Activated naive CD4-positive, alpha-beta T cell treated with anti-CD3 and anti-CD28 coated beads, Interleukin-2, amount 50 U/mL, for 24 hours (primary cell): ENCODE results near the gene DNAJC17.

Experiments used
- H3K27ac Mint-ChIP-seq: one replicate; pipeline ENCODE4 v1.8.0; 2021; ENCODE audit warnings: mild to moderate bottlenecking, mixed read lengths
- H3K27me3 Mint-ChIP-seq: one replicate; pipeline ENCODE4 v1.8.0; 2021; ENCODE audit warnings: mixed read lengths
- H3K36me3 Mint-ChIP-seq: one replicate; pipeline ENCODE4 v1.8.0; 2021; ENCODE audit warnings: mixed read lengths
- H3K4me1 Mint-ChIP-seq: one replicate; pipeline ENCODE4 v1.8.0; 2021; ENCODE audit warnings: mixed read lengths
- H3K4me3 Mint-ChIP-seq: one replicate; pipeline ENCODE4 v1.8.0; 2021; ENCODE audit warnings: mild to moderate bottlenecking, mixed read lengths
- H3K9me3 Mint-ChIP-seq: one replicate; pipeline ENCODE4 v1.8.0; 2021; ENCODE audit warnings: mixed read lengths

Gene DNAJC17

DNA sequence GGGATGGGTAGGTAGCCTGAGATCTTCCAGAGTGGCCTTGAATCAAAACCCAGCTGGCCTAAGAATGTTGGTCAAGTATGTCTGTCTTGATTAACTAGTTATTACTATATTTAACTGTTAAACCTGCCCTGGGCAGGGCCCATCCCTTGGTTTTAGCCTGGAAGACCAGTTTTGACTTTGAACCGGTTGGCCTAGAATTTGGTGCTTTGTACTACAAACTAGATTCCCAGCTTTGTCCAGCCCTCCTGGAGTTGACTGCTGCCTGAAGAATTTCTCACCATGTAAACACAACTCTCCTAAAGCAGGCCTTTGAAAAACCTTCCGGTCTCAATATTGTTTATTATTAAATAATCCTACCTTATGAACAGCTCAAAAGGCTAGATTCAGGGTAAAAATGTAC, 21.5 kb downstream of the DNAJC17 start:
- Mint-ChIP-seq H3K4me1 (peaks cover 28% of the 10 kb centered on the region), H3K27me3 (no peaks in the 10 kb centered on the region), H3K4me3 (no peak overlapping the region), H3K9me3 (no peaks in the 10 kb centered on the region), H3K36me3 (peaks cover 2% of the 10 kb centered on the region), H3K27ac (no peak overlapping the region)

DNA sequence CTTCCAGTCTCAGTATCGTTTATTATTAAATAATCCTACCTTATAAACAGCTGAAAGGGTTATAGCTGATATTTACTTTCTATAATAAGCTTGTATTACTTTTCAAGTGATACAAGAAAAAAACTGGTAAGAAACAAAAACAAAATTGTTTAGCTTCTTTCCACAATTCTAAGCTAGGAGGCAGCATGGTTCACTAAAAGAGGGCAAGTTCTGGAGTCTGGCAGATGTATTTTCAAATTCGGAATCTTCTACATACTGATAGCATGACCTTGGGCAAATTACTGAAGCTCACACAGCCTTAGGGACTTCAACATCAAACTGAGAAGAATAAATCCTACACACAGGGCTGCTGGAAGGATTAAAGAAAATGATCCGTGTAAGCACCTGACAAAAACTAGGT, 22.1 kb downstream of the DNAJC17 start:
- peaks cover 28% of the 10 kb centered on the region for H3K4me1 Mint-ChIP-seq
- no peak overlapping the region for H3K4me3 Mint-ChIP-seq
- no peaks in the 10 kb centered on the region for H3K9me3 Mint-ChIP-seq
- peaks cover 2% of the 10 kb centered on the region for H3K36me3 Mint-ChIP-seq
- H3K27ac Mint-ChIP-seq: no peak overlapping the region
- H3K27me3 Mint-ChIP-seq: no peaks in the 10 kb centered on the region

DNA sequence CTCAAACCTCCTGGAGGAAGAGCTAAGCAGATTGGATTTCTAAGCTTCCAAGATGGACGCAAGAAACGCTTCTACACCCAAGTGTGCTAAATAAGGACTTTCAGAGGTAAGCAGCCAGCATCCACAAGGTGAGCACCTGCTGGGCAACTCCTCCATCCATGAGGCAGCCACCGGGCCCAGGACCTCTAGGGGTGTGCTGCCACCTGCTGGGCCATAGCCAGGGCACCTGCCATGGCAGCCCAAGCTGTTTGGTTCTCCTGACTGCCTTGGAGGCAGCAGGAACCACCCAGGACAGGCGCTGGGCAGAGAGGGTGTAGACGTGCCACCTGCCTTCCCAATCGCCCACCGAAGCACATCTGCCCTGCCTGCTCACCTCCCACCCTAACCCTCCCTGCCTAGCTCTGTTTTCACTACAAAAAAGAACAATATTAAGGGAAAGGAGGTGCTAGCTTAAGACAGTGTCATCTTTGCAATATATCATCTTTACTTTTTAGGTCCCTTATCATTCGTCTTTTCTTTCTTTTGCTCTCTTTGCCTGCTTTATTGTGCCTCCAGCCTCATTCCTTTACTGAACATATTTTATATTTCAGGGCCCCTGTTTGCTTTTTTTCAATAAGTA, 24.6 kb downstream of the DNAJC17 start:
- H3K36me3 Mint-ChIP-seq: peaks cover 7% of the 10 kb centered on the region
- H3K27me3 Mint-ChIP-seq: no peaks in the 10 kb centered on the region
- H3K9me3 Mint-ChIP-seq: no peaks in the 10 kb centered on the region
- no peak overlapping the region for H3K27ac Mint-ChIP-seq
- no peak overlapping the region for H3K4me3 Mint-ChIP-seq
- peaks cover 16% of the 10 kb centered on the region for H3K4me1 Mint-ChIP-seq

DNA sequence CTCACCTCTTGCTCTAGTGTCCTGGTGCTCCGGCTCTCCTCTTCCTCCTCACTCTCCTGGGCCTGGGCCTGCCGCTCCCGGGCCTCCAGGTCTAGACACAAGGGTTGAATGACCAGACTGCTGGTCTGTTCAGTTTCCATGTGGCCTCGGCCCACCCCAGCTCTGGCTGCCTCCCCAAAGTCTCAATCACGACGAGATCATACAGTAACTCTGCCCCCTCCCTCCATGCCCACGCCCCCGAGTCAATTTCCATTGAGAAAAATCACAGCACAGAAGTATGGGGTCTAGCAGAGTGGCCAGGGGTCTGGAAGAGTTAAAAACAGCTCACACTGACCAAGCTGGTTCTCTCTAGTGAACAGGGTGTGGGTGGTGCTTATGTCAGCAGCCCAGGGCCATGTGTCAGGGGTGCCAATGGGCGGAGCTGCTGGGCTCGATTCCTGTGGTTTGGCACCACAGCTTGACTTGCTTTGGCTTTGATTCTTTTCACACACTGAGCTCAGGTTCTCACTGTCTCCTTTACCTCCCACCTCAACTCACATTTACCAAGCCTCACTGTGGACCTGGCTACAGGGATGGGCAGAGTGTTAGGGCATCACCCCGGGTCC, 30.6 kb downstream of the DNAJC17 start:
- Mint-ChIP-seq H3K27ac (peak overlapping the region; percentile 51), H3K4me3 (peak overlapping the region; percentile 52), H3K27me3 (no peaks in the 10 kb centered on the region), H3K9me3 (no peaks in the 10 kb centered on the region), H3K36me3 (peaks cover 8% of the 10 kb centered on the region), H3K4me1 (peaks cover 7% of the 10 kb centered on the region)

DNA sequence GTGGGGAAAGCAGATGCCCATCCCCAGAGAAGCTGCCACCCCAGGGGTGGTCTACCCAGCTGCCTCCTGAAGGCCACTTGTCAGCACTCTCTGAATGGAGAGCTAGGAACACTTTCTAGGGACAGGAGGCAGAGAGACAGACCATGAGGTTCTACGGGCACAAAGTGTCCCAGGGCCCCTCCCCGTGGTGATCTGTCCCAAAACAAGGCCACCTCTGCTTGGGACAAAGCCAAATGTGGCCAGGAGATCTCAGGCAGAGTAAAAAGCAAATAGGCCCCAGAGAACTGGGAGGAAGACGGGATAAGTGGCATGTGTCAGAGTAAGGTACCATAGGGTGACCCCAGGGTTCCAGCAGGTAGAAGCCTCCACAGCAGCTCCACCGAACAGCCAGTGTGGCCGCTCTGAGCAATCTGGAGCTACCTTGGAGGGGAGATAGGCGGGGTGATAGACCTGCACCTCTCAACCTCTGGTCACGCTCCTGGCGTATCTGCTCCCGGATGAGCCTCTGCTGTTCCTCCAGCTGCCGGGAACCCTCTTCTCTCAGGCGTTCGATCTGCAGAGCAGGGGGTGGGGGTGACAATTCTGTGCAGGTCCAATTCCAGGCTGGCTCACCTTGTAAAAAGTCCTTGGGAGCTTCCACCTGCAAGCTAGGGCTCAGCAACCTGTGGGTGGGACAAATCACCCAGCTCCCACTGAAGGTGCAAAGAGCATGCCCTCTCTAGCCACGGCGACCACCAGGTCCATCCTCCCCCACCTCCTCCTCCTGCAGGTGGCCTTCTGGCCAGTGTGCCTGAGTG, 31.3 kb downstream of the DNAJC17 start:
- no peak overlapping the region for H3K27ac Mint-ChIP-seq
- H3K36me3 Mint-ChIP-seq: peaks cover 8% of the 10 kb centered on the region
- H3K4me3 Mint-ChIP-seq: no peak overlapping the region
- peaks cover 11% of the 10 kb centered on the region for H3K4me1 Mint-ChIP-seq
- no peaks in the 10 kb centered on the region for H3K27me3 Mint-ChIP-seq
- H3K9me3 Mint-ChIP-seq: no peaks in the 10 kb centered on the region

DNA sequence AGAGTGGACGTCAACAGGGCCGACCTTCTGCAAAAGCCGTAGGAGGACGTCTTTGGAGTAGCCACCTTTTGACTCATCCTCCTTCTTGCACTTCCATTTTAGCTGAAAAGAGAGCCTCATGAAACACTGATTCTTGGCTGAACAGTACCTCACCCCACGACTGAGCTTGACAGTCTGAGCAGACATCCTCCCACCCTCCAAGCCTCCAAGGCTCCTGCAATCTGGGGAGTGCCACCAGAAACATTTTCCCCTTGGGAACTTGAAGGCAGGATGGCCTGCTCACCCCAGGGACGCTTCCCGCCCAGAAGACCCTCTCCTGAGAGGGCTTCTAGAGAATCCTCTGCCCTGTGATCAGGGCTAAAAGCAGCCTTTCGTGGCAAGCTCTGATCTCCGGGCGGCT, 32.3 kb downstream of the DNAJC17 start:
- Mint-ChIP-seq H3K27me3 (no peaks in the 10 kb centered on the region), H3K4me3 (no peak overlapping the region), H3K36me3 (peaks cover 8% of the 10 kb centered on the region)

DNA sequence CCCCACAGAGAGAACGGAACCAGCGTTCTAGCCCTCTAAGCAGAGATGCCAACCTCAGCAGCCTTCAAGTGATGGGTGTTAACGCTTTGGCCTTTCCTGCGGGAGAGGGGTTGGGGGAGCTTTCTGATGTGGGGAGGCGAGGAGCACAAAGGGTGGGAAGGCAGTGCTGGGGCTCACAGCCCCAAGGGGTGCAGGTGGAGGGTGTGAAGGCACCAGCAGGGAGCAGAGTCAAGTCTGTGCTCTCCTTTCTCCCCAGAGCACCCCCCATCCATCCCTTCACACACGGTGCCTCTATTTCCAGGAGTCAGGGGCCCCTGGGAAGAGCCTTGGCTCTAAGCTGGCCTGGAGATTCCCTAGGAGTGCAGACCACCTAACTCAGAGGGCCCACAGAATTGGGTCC, 33.4 kb downstream of the DNAJC17 start:
- H3K4me3 Mint-ChIP-seq: no peak overlapping the region
- no peak overlapping the region for H3K27ac Mint-ChIP-seq
- no peaks in the 10 kb centered on the region for H3K27me3 Mint-ChIP-seq
- H3K4me1 Mint-ChIP-seq: peaks cover 28% of the 10 kb centered on the region
- peaks cover 3% of the 10 kb centered on the region for H3K36me3 Mint-ChIP-seq
- no peaks in the 10 kb centered on the region for H3K9me3 Mint-ChIP-seq

More for the DNA sequence above, 32.3 kb downstream of the DNAJC17 start:
- H3K27ac Mint-ChIP-seq: no peak overlapping the region
- H3K4me1 Mint-ChIP-seq: peaks cover 17% of the 10 kb centered on the region
- H3K9me3 Mint-ChIP-seq: no peaks in the 10 kb centered on the region

DNA sequence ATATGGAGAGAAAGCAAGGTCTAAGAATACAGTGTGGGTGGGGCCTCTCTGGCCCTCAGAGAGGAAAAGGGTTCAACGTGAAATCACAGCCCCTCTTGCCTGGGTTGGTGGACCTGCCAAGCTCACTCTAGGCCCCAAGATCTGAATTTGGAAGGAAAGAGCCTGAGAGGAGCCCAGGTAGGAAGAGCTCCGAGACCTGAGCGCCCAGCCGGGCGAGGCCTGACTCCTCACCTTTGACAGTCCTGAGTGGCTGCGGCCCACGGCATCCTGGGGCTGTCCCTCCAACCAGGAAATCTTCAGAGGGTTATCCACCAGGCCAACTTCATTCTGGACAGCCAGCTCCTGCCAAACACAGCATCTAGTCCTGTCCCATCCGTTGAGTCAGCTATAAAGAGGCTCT, 33.8 kb downstream of the DNAJC17 start:
- H3K36me3 Mint-ChIP-seq: peaks cover 3% of the 10 kb centered on the region
- H3K27me3 Mint-ChIP-seq: no peaks in the 10 kb centered on the region
- H3K27ac Mint-ChIP-seq: no peak overlapping the region
- no peaks in the 10 kb centered on the region for H3K9me3 Mint-ChIP-seq
- peaks cover 32% of the 10 kb centered on the region for H3K4me1 Mint-ChIP-seq
- H3K4me3 Mint-ChIP-seq: no peak overlapping the region

DNA sequence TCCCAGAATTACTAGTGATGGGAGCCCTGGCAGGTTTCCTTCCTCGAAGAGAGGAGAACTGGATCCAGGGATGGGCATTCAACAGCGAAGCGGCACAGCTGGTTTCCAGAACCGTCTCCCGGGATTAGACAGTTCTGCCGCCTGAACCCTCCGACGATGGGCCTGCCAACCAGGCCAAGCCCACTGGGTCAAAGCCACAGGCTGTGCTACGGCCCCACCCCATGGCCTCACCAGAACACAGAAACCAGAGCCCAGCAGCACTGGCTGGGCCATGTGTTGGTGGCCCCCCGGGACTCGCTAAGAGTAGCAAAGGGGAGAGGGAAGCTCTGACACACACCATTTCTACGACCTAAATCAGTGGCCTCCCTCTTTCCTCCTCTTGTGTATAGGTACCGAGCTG, 35.3 kb downstream of the DNAJC17 start:
- Mint-ChIP-seq H3K36me3 (peaks cover 3% of the 10 kb centered on the region), H3K27me3 (no peaks in the 10 kb centered on the region), H3K4me3 (no peak overlapping the region), H3K4me1 (peaks cover 35% of the 10 kb centered on the region), H3K27ac (no peak overlapping the region), H3K9me3 (no peaks in the 10 kb centered on the region)

DNA sequence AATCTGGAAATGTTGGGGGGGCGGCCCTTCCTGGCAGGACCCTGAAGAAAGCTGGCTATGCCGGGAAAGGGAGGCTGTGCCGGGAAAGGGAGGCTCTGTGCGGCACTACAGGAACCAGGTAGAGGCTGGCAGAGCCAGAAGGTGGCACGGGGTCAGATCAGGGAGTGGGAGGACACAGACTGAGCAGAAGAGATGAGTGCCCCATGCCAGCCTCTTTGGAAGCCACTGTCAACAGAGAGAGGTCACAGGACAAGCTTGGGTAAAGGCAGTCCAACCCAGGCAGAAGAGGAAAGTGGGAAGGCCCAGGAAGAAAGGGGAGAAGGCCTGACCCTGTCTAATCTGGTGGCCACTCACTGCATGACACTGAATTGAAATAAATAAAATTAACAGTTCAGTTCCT, 36.0 kb downstream of the DNAJC17 start:
- Mint-ChIP-seq H3K4me3 (no peak overlapping the region), H3K36me3 (no peaks in the 10 kb centered on the region), H3K27ac (no peak overlapping the region)

DNA sequence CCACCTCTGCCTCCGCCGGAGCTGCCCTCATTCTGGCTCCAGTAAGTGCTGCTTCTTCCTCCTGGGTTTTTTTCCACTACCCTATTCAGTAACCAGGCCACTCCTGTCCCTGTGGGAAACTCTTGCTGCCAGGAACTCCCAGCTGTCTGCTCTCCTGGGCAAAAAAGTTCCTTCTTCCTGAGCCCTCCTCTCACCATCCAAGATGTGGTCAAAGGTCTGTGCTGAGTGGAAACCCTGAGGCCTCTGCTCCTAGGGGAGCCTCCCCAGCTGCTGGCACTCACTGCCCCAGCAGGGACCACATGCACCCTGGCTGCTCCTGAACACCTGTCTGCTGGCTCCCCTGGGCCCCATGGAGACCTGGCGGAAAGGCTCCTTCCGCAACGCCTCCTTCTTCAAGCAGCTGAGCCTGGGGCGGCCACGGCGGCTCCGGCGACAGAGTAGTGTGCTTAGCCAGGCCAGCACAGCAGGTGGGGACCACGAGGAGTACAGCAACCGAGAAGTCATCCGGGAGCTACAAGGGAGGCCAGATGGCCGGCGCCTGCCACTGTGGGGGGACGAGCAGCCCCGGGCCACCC, 37.0 kb downstream of the DNAJC17 start:
- Mint-ChIP-seq H3K4me3 (peak overlapping the region; percentile 75), H3K4me1 (peaks cover 41% of the 10 kb centered on the region), H3K27me3 (no peaks in the 10 kb centered on the region), H3K36me3 (no peaks in the 10 kb centered on the region), H3K9me3 (no peaks in the 10 kb centered on the region), H3K27ac (peak overlapping the region; percentile 93)

More for the DNA sequence above, 36.0 kb downstream of the DNAJC17 start:
- Mint-ChIP-seq H3K9me3 (no peaks in the 10 kb centered on the region), H3K27me3 (no peaks in the 10 kb centered on the region), H3K4me1 (peaks cover 31% of the 10 kb centered on the region)

DNA sequence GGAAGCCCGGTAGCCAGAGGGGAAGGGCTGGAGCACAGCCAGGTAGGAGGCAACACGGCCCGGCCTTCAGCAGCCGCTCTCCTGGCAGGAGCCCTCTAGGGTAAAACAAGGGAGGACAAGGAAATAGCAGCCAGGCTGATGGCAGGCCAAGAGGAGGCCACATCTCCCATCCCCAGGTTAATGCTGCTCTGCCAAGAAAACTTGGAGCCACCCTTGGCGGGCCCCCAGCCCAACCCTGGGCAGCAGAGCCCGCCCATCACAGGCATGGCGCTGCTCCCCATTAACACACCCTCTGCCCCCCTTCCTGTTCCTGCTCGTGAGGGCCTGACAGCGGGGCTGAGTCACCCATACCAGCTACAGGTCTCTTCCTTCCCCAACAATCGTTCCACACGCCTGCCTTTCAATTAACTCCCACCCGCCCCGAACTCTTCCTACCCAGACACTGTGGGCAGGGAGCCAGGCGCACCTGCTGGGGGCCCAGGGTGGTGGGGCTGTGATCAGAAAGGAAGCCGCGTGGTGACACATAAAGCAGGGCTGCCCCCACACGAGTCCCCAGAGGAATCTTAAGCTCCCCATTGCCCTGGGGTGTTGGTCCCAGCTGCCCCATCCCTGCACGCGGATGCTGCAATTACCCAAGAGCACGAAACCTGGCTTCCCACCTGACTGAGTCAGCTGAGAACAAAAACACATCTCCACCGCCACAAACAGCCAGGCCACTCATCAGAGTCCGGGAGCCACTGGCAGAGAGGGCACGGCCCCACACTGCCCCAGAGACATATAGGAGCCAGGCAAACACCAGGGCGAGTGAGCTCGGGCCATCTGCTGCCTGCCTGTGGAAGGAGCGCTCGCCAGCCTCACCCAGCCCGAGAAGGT, 37.8 kb downstream of the DNAJC17 start, which contains the start of gene C15orf62:
Gene C15orf62 (plus strand): TSS at position 707 of the 873 bp plus-strand sequence. CDS start 516 bp downstream, outside the sequence.
- peak within 1 kb of the TSS; percentile 75 for H3K4me3 Mint-ChIP-seq
- peaks cover 48% of the 10 kb centered on the region for H3K4me1 Mint-ChIP-seq
- H3K9me3 Mint-ChIP-seq: no peaks in the 10 kb centered on the region
- no peaks in the 10 kb centered on the region for H3K27me3 Mint-ChIP-seq
- peak within 1 kb of the TSS; percentile 97 for H3K27ac Mint-ChIP-seq
- H3K36me3 Mint-ChIP-seq: no peaks in the 10 kb centered on the region

DNA sequence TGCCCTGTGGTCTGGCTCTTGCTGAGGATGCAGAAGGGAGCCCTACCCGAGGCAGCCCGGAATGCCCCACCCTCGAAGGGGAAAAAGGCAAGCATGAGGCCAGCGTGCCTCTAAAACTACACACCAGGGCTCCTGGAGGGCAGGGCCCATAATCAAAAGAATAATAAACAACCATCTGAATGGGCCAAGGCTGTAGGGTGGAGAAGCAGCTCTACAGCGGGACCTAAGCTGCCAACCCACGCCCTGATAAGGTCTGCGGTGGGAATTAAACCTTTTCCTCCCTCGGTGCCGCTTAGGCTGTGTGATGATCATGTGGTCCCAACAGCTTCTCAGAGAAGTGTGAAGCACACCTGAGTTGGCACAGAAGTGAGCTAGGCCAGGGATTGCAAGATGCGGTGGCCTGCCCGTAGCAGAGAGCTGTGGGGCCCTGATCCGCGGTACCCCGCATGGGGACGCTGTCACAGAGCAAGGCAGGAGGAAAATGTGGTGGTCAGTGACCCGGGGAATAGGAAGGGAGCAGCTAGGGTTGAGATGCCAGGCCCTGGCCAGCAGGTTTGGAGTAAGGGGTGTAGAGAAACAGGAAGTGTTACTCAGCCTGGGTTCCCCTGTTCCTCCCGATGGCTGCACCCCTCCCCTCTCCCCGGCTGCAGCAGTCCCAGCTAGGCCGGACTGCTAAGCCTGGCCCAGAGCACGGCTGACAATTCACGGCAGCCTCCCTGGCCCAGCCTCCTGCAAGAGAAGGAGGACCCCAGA, 38.6 kb downstream of the DNAJC17 start:
- peaks cover 50% of the 10 kb centered on the region for H3K4me1 Mint-ChIP-seq
- peak overlapping the region; percentile 97 for H3K27ac Mint-ChIP-seq
- peak overlapping the region; percentile 75 for H3K4me3 Mint-ChIP-seq

DNA sequence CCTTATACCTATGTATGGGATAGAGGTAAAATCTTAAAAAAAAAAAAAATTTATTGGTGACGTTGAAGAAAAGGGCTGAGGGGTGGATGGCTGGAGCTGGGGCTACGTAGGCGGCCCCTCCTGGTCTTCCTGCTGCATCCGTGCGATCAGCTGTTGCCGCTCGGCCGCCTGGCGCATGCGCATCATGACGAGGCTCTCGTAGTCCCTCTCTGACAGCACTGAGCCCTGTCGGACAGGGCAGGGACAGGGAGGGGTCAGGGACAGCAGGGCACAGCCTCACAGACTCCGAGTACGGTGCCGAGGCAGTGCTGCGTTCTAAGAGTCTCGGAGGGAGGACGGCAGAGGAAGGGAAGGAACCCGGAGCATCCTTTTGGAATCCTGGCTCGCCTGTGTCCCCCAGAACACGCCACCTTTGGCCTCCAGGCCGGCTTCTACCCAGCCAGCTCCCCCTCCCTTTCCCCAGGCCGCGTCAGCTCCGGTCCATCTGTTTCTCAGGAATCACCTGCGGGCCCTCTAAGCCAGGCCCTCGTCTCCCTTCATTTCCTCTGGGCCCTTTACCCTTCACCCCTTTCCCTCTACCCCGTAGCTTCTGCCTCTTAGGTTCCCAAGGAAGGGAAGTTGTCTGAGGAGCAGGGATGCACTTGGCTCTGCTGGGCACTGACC, 39.3 kb downstream of the DNAJC17 start:
- H3K4me1 Mint-ChIP-seq: peaks cover 57% of the 10 kb centered on the region
- H3K27ac Mint-ChIP-seq: peak overlapping the region; percentile 97
- H3K9me3 Mint-ChIP-seq: no peaks in the 10 kb centered on the region
- no peaks in the 10 kb centered on the region for H3K27me3 Mint-ChIP-seq
- no peak overlapping the region for H3K4me3 Mint-ChIP-seq
- no peaks in the 10 kb centered on the region for H3K36me3 Mint-ChIP-seq

More for the DNA sequence above, 38.6 kb downstream of the DNAJC17 start:
- Mint-ChIP-seq H3K9me3 (no peaks in the 10 kb centered on the region), H3K27me3 (no peaks in the 10 kb centered on the region), H3K36me3 (no peaks in the 10 kb centered on the region)
